Amygdala (tissue), 56 donors: ENCODE data around the gene EIF5A.
"Not testable (repeated sequence)": the region's sequence is repeated elsewhere in the genome, so short reads cannot be mapped to it uniquely, and the experiment has no call there.

Source experiments
- DNase-seq, 56 donors: peaks; one replicate each; lab custom pipeline; 2025; lab: John Stamatoyannopoulos, UW

The EIF5A gene

DNA sequence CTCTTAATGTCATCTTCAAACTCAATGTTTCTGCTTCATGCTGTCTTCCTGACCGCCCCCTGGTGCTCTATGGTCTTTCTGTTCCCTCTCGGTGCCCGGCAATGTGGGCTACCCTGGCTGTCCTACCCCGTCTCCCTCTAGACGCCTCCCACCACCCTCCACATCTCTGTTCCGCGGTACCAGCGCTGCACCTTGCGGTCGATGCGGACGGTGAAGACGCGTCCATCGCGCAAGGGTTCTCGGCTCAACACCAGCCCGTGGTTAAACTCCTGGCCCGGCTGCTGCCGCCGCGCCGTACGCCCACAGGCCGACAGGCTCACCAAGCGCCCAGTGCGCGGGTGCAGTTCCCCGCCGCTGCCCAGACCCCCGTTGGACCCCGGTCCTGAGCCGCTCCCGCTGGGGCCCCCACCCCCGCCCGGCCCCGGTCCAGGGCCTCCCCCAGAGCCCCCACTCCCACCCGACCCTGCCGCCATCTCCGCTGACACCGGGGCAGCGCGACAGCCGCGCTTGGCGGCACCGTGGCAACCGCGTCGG is 21.5 kb downstream of the EIF5A start, which contains the start of gene NEURL4:
Gene NEURL4 (minus strand): TSS at position 496 of the 534 bp plus-strand sequence. CDS start 23 bp downstream, at position 473.
- peak in 4 of 56 donors; percentile 51 to 63 (median 56) for DNase-seq

GRCh38 chr17:7329374-7329996 is 22.1 kb downstream of the EIF5A start:
- DNase-seq = peak; percentile 78 to 100 (median 97)

- DNase-seq = peak in 50 of 56 donors; percentile 30 to 88 (median 74)
Observed at GRCh38 chr17:7329997-7330637, 22.7 kb downstream of the EIF5A start.

GRCh38 chr17:7330638-7331015 is 23.2 kb downstream of the EIF5A start:
- no peak for DNase-seq

- no peak for DNase-seq
Observed at GRCh38 chr17:7332111-7332510, 24.7 kb downstream of the EIF5A start.

DNA sequence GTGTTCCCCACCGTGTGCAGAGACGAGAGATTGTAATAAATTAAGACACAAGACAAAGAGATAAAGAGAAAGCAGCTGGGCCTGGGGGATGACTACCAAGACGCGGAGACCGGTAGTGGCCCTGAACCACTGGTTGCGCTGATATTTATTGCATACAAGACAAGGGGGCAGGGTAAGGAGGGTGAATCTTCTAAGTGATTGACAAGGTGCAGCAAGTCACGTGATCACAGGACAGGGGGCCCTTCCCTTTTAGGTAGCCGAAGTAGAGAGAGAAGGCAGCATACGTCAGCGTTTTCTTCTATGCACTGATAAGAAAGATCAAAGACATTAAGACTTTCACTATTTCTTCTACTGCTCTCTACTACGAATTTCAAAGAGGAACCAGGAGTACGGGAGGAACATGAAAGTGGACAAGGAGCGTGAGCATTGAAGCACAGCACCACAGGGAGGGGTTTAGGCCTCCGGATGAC is 25.2 kb downstream of the EIF5A start:
- not testable (repeated sequence) for DNase-seq

GRCh38 chr17:7334938-7335538 is 27.6 kb downstream of the EIF5A start:
- no peak for DNase-seq

- DNase-seq = not testable (repeated sequence)
Observed at GRCh38 chr17:7335765-7336164, 28.3 kb downstream of the EIF5A start.

DNA sequence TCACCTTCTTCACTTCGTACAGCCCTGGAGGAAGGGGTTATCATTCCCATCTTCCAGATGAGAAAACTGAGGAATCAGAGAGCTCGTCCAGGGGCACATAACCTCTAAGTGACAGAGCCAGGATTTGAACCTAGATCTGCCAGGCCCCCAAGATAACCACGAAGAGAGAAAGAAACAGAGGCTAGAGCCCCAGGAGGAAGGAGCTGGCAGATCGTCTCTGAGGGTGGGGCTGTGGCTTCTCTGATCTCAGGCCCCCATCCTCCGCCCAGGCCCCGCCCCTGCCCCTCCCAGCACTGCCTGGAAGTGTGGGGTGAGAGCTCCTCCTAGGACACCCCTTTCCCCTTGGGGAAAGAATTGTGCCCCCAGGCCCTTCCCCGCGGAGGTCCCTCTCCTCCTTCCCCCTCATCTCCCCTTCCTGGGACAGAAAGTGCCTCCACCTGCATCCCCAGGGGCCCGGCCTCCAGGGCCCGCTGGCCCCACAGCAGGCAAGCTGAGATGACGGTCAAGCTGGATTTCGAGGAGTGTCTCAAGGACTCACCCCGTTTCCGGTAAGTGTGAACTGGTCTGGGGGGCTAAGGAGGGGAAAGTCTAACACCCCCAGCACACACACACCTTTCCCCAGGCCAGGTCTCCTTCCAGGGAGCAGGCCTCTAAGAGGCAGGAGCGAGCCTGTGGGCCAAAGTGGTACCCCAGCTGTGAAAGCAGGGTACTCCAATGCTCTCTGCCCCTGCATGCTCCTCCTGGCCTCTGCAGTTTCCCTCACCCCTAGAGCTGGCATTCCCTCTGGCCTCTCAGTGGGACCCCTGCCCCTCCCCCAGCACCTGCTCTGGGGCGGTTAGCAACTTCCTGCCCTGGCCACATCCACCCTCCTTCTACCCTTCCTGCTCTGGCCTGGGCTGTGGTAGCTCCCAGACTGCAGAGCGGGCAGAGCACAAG is 29.1 kb downstream of the EIF5A start, which contains the start of gene ACAP1:
Gene ACAP1 (plus strand): TSS at position 290 of the 936 bp plus-strand sequence. CDS start 206 bp downstream, at position 496.
- no peak for DNase-seq

GRCh38 chr17:7337600-7337999 is 30.2 kb downstream of the EIF5A start:
- DNase-seq = not testable (repeated sequence)

DNA sequence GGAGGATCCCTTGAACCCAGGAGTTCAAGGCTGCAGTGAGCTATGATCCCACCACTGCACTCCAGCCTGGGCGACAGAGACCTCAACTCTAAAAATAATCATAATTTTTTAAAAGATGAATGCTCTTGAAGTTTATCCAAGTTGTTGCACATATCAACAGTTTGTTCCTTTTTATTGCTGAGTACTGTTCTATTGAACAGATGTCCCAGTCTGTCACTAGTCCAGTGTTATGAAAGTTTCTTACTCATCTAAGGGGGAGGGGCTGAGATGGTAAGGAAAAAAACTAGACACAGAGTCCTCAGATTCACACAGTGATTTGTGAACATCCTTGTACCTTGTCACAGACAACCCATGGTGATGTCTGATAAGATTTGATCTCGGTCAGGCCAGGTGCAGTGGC is 32.8 kb downstream of the EIF5A start:
- no peak for DNase-seq

DNA sequence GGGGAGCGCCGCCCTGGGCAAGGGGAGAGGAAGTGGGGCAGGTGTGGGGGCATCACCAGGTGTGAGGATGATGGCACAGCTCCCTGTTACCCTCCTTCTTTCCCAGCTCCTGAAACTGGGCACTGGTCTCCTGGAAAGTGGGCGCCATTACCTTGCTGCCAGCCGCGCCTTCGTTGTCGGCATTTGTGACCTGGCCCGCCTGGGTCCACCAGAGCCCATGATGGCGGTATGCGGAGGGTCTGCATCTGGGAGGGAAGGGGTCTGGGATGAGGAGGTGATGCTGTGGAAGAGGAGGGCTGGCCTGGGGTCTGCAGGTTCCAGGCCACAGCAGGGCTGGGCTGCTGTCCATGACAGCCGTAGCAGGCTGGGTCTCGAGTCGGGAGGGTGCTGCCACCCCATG is 34.4 kb downstream of the EIF5A start:
- no peak for DNase-seq

DNA sequence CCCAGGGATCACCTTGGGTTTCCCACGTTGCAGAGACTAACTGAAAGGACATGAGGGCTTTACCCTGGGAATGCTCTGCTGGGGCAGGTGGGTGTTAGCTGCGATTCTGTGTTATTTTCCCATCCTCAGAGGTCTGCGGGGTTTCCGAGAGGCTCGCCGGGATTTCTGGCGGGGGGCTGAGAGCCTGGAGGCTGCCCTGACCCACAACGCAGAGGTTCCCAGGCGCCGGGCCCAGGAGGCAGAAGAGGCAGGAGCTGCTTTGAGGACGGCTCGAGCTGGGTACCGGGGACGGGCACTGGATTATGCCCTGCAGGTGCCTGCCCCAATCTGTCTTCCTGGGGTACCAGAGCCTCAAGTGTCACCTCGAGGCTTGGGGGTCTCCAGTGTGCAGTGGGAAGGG is 35.8 kb downstream of the EIF5A start:
- DNase-seq = no peak

- no peak for DNase-seq
Observed at GRCh38 chr17:7346761-7347614, 39.6 kb downstream of the EIF5A start.

DNA sequence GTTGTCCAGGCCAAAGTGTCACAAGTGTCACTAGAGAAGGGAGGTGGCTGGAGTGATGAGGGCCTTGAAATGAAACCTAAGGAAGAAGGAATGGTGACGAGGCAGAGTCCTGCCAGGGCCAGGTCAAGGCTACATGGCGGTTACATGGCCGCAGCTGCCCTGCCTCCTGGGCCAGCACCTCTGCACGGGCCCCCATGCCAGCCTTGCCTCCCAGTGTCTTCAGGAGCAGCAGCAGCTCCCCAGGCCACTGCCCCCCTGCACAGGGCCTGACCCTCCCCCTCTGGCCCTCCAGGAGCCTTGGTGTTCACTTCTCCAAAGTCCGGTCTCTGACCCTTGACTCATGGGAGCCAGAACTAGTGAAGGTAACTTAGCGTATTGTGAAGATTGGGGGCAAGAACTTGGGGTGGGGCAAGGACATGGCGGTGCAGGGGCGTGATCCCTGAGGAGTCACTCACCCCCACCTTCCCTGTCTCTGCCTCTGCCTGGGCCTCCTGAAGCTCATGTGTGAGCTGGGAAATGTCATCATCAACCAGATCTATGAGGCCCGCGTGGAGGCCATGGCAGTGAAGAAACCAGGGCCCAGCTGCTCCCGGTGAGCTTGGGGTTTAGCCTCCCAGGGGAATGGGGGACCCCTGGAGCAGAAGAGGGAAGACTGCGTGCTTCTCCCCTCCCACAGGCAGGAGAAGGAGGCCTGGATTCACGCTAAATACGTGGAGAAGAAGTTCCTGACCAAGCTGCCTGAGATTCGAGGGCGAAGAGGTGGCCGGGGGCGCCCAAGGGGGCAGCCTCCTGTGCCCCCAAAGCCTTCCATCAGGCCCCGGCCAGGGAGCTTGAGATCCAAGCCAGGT is 40.4 kb downstream of the EIF5A start:
- DNase-seq = no peak

GRCh38 chr17:7348478-7349242 is 41.2 kb downstream of the EIF5A start:
- no peak for DNase-seq
